ENCODE results near the gene QPCTL. TPM values are rescaled to one million over a fixed set of nuclear protein-coding genes. Genes with fewer than 3 reads are reported as not detected.

The QPCTL gene
- total RNA-seq, 1 experiment from 2014 or later, result 13.7 TPM

DNA sequence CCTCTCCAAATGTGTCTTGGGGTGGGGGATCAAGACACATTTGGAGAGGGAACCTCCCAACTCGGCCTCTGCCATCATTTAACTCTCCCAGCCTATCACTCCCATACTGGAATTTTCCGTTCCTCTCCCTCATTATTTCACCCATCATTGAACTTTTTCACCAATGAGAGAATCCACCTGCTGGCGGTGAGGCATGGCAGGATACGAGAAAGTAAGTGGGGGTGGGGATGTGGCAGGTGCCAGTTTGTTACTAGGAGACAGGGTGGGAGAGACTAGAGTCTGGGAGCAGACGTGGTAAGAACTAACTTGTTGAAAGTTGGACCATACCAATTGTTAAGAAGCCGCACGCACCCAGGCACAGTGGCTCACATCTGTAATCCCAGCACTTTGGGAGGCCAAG is 17.5 kb upstream of the QPCTL start:
- H2BK120ac ChIP-seq (ENCODE audit: low read depth, low read length, poor library complexity, severe bottlenecking), result no peak overlapping the region

More for the DNA sequence above, 17.5 kb upstream of the QPCTL start:
- no peaks in the 10 kb centered on the region for H3K79me2 ChIP-seq (ENCODE audit: insufficient read depth, low read length)
- no CpG with 5 or more reads among the region's 7 CpGs for WGBS (ENCODE audit: extremely low coverage, insufficient read length, low lambda C conversion rate)
- Mint-ChIP-seq H3K4me1 (peaks cover 5 to 23% of the 10 kb centered on the region in 2 experiments; a peak in 3 of 4 replicates), H3K9me3 (no peaks in the 10 kb centered on the region; a peak in 1 of 5 replicates), H3K4me3 (no peak overlapping the region; a peak in 1 of 5 replicates), H3K27ac (no peak overlapping the region), H3K36me3 (ENCODE audit: insufficient read depth in 1 of 3, low read depth in 3 of 3) (peaks cover 0 to 2% (median 0%) of the 10 kb centered on the region in 3 experiments; a peak in 2 of 7 replicates), H3K27me3 (ENCODE audit: low read depth) (peaks cover 71% of the 10 kb centered on the region)
- DNase-seq, result no peak
- H2BK12ac ChIP-seq (ENCODE audit: insufficient read length, low read depth, low read length), result no peak overlapping the region
- no peak overlapping the region for H4K8ac ChIP-seq (replicated peaks; ENCODE audit: insufficient read length, low read depth, low read length)
- H4K5ac ChIP-seq (ENCODE audit: insufficient read length, low read depth, low read length), result no peak overlapping the region
- H2AK5ac ChIP-seq (ENCODE audit: insufficient read length, low read length), result no peak overlapping the region
- TF ChIP-seq, protein P1, sequence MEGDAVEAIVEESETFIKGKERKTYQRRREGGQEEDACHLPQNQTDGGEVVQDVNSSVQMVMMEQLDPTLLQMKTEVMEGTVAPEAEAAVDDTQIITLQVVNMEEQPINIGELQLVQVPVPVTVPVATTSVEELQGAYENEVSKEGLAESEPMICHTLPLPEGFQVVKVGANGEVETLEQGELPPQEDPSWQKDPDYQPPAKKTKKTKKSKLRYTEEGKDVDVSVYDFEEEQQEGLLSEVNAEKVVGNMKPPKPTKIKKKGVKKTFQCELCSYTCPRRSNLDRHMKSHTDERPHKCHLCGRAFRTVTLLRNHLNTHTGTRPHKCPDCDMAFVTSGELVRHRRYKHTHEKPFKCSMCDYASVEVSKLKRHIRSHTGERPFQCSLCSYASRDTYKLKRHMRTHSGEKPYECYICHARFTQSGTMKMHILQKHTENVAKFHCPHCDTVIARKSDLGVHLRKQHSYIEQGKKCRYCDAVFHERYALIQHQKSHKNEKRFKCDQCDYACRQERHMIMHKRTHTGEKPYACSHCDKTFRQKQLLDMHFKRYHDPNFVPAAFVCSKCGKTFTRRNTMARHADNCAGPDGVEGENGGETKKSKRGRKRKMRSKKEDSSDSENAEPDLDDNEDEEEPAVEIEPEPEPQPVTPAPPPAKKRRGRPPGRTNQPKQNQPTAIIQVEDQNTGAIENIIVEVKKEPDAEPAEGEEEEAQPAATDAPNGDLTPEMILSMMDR (conservative IDR thresholded peaks at IDR 0.05), result no peak
- no peak overlapping the region for H3K27ac ChIP-seq (ENCODE audit: insufficient read length, low read depth, low read length)
- H3K18ac ChIP-seq (ENCODE audit: insufficient read length, low read depth, low read length), result no peak overlapping the region
- no peaks in the 10 kb centered on the region for H4K20me1 ChIP-seq (ENCODE audit: control insufficient read depth, insufficient read depth, insufficient read length)
- no peak overlapping the region for H2AFZ ChIP-seq (ENCODE audit: low read length)
- peaks cover 14% of the 10 kb centered on the region for H3K23me2 ChIP-seq (ENCODE audit: insufficient read length, low read depth, low read length, poor library complexity, severe bottlenecking)
- no peak overlapping the region for H3K14ac ChIP-seq (ENCODE audit: insufficient read depth, low read length)
- H2BK20ac ChIP-seq (ENCODE audit: low read depth, low read length, poor library complexity, severe bottlenecking), result no peak overlapping the region
- H2BK5ac ChIP-seq (ENCODE audit: insufficient read length, low read length), result no peak overlapping the region
- no peak overlapping the region for H4K91ac ChIP-seq (ENCODE audit: insufficient read length, low read depth, low read length)
- no peak overlapping the region for H3T11ph ChIP-seq (ENCODE audit: low read length)
- H3K4ac ChIP-seq (ENCODE audit: low read depth, low read length), result no peak overlapping the region
- no peak overlapping the region for H3K56ac ChIP-seq (ENCODE audit: insufficient read length, low read depth, low read length)
- no peak overlapping the region for H3K4me2 ChIP-seq (ENCODE audit: insufficient read depth, insufficient read length, low read length)
- H3K9me3 ChIP-seq (ENCODE audit: control insufficient read depth, low read depth, low read length), result no peaks in the 10 kb centered on the region
- H3K4me1 ChIP-seq (ENCODE audit: insufficient read depth, low read length), result no peaks in the 10 kb centered on the region
- H2BK15ac ChIP-seq (ENCODE audit: low read depth, low read length), result no peak overlapping the region
- H3K23ac ChIP-seq (ENCODE audit: insufficient read length, low read depth, low read length), result no peak overlapping the region
- H3K27me3 ChIP-seq (ENCODE audit: insufficient read depth, low read length), result no peaks in the 10 kb centered on the region
- no peak overlapping the region for H3K9ac ChIP-seq (ENCODE audit: extremely low read depth, insufficient read length, low read length)
- no peaks in the 10 kb centered on the region for H3K79me1 ChIP-seq (ENCODE audit: insufficient read depth, low read depth, low read length, poor library complexity, severe bottlenecking)
